DOHH2 (cell line): ENCODE data around the gene SIGMAR1.

Experiments
- H3F3A ChIP-seq: fragments of 200-600 bp; sonication (generic), shearing (Covaris generic); 2 replicates; pipeline ENCODE4 v1.6.0; 2016; ENCODE audit warnings: antibody characterized with exemption, mild to moderate bottlenecking; ENCODE audit not compliant: control insufficient read depth, insufficient read depth
- H3K27ac ChIP-seq: fragments of 200-600 bp; sonication (generic); 2 replicates; pipeline ENCODE4 v1.5.1; 2014; ENCODE audit warnings: low read depth, mild to moderate bottlenecking, low read length, moderate library complexity
- H3K27me3 ChIP-seq: fragments of 200-600 bp; sonication (generic); 2 replicates; pipeline ENCODE4 v1.6.1; 2014; ENCODE audit warnings: mild to moderate bottlenecking, low read length, mixed read lengths; ENCODE audit not compliant: control insufficient read depth
- H3K36me3 ChIP-seq: fragments of 200-600 bp; sonication (generic); 2 replicates; pipeline ENCODE4 v1.6.1; 2014; ENCODE audit warnings: mild to moderate bottlenecking, low read length, moderate library complexity, mixed read lengths; ENCODE audit not compliant: control insufficient read depth
- H3K4me1 ChIP-seq: fragments of 200-600 bp; sonication (generic); 2 replicates; pipeline ENCODE4 v1.6.1; 2014; ENCODE audit warnings: mild to moderate bottlenecking, low read length, mixed read lengths; ENCODE audit not compliant: control insufficient read depth
- H3K4me2 ChIP-seq: fragments of 200-600 bp; sonication (generic); 2 replicates; pipeline ENCODE4 v1.6.0; 2014; ENCODE audit warnings: mild to moderate bottlenecking, low read length, moderate library complexity
- H3K4me3 ChIP-seq: fragments of 200-600 bp; sonication (generic); 2 replicates; pipeline ENCODE4 v1.5.1; 2014; ENCODE audit warnings: mild to moderate bottlenecking, low read length, mixed read lengths
- H3K79me2 ChIP-seq: fragments of 200-600 bp; sonication (generic); 2 replicates; pipeline ENCODE4 v1.6.1; 2014; ENCODE audit warnings: mild to moderate bottlenecking, low read length, mixed read lengths; ENCODE audit not compliant: control insufficient read depth
- H3K9me2 ChIP-seq: fragments of 200-600 bp; sonication (generic); replicated peaks from 2 replicates; pipeline ENCODE4 v1.6.1; 2014; ENCODE audit warnings: mild to moderate bottlenecking, low read length, mixed read lengths; ENCODE audit not compliant: control insufficient read depth
- H3K9me3 ChIP-seq: fragments of 200-600 bp; sonication (generic); 2 replicates; pipeline ENCODE4 v1.6.1; 2014; ENCODE audit warnings: antibody characterized with exemption, low read length, mixed read lengths; ENCODE audit not compliant: control insufficient read depth, insufficient read depth
- H4K20me1 ChIP-seq: fragments of 200-600 bp; sonication (generic); 2 replicates; pipeline ENCODE4 v1.6.0; 2014; ENCODE audit warnings: low read depth, mild to moderate bottlenecking, antibody characterized with exemption, low read length, moderate library complexity; ENCODE audit not compliant: control insufficient read depth, insufficient read depth
- EZH2phosphoT487 ChIP-seq: fragments of 200-600 bp; sonication (generic); IDR thresholded peaks from 2 replicates; pipeline ENCODE4 v1.6.1; 2017; ENCODE audit warnings: borderline replicate concordance, mild to moderate bottlenecking, antibody characterized with exemption, low read length, moderate library complexity, mixed read lengths
- TF ChIP-seq, protein P1 (sequence below): fragments of 200-600 bp; sonication (generic); IDR thresholded peaks from one replicate; pipeline ENCODE4 v1.5.1; 2014; ENCODE audit warnings: antibody characterized with exemption, mild to moderate bottlenecking, low read depth, low read length; ENCODE audit not compliant: poor library complexity, severe bottlenecking

The SIGMAR1 gene

GRCh38 chr9:34627716-34628655, 9.6 kb downstream of the SIGMAR1 start:
- H3K27ac ChIP-seq = no peak overlapping the region
- H3K9me3 ChIP-seq = no peaks in the 10 kb centered on the region
- H3F3A ChIP-seq = no peaks in the 10 kb centered on the region
- peaks cover 13% of the 10 kb centered on the region for H3K4me1 ChIP-seq
- peak overlapping the region; percentile 45 for H3K4me3 ChIP-seq
- no peaks in the 10 kb centered on the region for H4K20me1 ChIP-seq
- H3K9me2 ChIP-seq = no peaks in the 10 kb centered on the region
- peak overlapping the region; percentile 57 for H3K4me2 ChIP-seq
- TF ChIP-seq EZH2phosphoT487 = peak; percentile 87; the same call in 1 of the 2 replicates
- TF ChIP-seq, protein P1, sequence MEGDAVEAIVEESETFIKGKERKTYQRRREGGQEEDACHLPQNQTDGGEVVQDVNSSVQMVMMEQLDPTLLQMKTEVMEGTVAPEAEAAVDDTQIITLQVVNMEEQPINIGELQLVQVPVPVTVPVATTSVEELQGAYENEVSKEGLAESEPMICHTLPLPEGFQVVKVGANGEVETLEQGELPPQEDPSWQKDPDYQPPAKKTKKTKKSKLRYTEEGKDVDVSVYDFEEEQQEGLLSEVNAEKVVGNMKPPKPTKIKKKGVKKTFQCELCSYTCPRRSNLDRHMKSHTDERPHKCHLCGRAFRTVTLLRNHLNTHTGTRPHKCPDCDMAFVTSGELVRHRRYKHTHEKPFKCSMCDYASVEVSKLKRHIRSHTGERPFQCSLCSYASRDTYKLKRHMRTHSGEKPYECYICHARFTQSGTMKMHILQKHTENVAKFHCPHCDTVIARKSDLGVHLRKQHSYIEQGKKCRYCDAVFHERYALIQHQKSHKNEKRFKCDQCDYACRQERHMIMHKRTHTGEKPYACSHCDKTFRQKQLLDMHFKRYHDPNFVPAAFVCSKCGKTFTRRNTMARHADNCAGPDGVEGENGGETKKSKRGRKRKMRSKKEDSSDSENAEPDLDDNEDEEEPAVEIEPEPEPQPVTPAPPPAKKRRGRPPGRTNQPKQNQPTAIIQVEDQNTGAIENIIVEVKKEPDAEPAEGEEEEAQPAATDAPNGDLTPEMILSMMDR = no peak
- H3K79me2 ChIP-seq = no peaks in the 10 kb centered on the region
- H3K27me3 ChIP-seq = peaks cover 65% of the 10 kb centered on the region
- no peaks in the 10 kb centered on the region for H3K36me3 ChIP-seq

DNA sequence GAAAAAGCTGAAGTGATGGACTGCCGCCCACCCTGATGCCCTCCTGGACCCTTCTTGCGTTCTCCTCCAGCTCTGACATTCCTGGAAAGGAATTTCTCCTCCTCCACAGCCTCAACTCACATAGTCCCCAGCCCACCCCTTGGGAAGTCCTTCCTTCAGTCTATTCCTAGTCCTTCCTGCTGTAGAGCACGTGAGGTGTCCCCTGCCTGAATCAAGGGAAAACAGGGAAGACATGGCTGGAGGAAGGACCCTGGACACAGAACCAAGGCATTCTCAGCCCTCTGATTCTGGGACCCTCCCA, 12.5 kb downstream of the SIGMAR1 start:
- TF ChIP-seq, protein P1 = no peak
- TF ChIP-seq EZH2phosphoT487 = no peak
- Histone ChIP-seq H3K27me3 (peaks cover 63% of the 10 kb centered on the region), H3K27ac (no peak overlapping the region), H3F3A (no peaks in the 10 kb centered on the region), H3K79me2 (no peaks in the 10 kb centered on the region; the same call in 1 of the 2 replicates), H3K4me1 (peaks cover 20% of the 10 kb centered on the region), H4K20me1 (no peaks in the 10 kb centered on the region), H3K4me2 (no peak overlapping the region), H3K4me3 (no peak overlapping the region), H3K9me3 (no peaks in the 10 kb centered on the region; the same call in 1 of the 2 replicates), H3K36me3 (no peaks in the 10 kb centered on the region), H3K9me2 (no peaks in the 10 kb centered on the region)

- Histone ChIP-seq H3K79me2 (peaks cover 4% of the 10 kb centered on the region), H4K20me1 (no peaks in the 10 kb centered on the region), H3K27me3 (peaks cover 58% of the 10 kb centered on the region), H3K36me3 (no peaks in the 10 kb centered on the region), H3K27ac (no peak overlapping the region), H3K9me3 (no peaks in the 10 kb centered on the region; the same call in 1 of the 2 replicates), H3F3A (no peaks in the 10 kb centered on the region), H3K4me3 (no peak overlapping the region), H3K9me2 (no peaks in the 10 kb centered on the region), H3K4me2 (no peak overlapping the region), H3K4me1 (peaks cover 22% of the 10 kb centered on the region)
- TF ChIP-seq EZH2phosphoT487 = no peak
- TF ChIP-seq, protein P1 = no peak
Measured at GRCh38 chr9:34624475-34625185, 13.0 kb downstream of the SIGMAR1 start.
